Measurements from ENCODE around the gene HDAC9. TPM values are rescaled to one million over a fixed set of nuclear protein-coding genes. Genes with fewer than 3 reads are reported as not detected.

HDAC9 gene
- total RNA-seq, 1 donor from 2014 or later, result 28.6 TPM

DNA sequence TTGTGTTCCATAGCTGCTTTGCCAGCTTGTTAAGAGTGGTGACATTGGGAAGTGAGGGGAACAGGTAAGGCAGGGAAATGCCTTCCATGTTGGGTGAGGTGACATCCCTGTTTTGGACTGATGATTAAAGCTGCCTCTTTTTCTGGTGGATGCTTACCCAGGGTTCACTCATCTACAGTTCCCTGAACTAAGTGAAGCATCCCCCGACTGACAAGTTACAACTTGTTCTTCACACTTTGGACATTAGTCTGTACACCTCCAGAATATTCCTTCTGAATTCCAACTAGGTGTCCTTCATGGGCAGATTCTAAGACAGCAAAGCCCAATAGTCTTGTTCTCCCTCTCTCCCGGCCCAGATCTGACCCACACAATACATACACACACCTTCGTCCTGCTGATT is 63.4 kb downstream of the HDAC9 start:
- Histone ChIP-seq H3K79me2 (ENCODE audit: low read depth) (no peaks in the 10 kb centered on the region), H3K27me3 (no peaks in the 10 kb centered on the region), H2AFZ (replicated peaks) (no peak overlapping the region), H4K20me1 (ENCODE audit: low read depth) (no peaks in the 10 kb centered on the region), H3K4me2 (no peak overlapping the region), H3K4me3 (no peak overlapping the region), H3K27ac (no peak overlapping the region), H3F3A (ENCODE audit: low read depth) (no peaks in the 10 kb centered on the region), H3K9me3 (ENCODE audit: low read depth) (no peaks in the 10 kb centered on the region), H3K9ac (no peak overlapping the region), H3K4me1 (no peaks in the 10 kb centered on the region), H3K36me3 (no peaks in the 10 kb centered on the region)
- Mint-ChIP-seq H3K36me3 (no peaks in the 10 kb centered on the region), H3K4me3 (no peak overlapping the region), H3K4me1 (peaks cover 3% of the 10 kb centered on the region), H3K9me3 (no peaks in the 10 kb centered on the region), H3K27me3 (ENCODE audit: insufficient read depth, low read depth) (no peaks in the 10 kb centered on the region), H3K27ac (no peak overlapping the region)
- no peak for DNase-seq (ENCODE audit: low spot score)
- TF ChIP-seq EZH2 (IDR thresholded peaks at IDR 0.05) (no peak), EZH2phosphoT487 (IDR thresholded peaks at IDR 0.05) (no peak)
- TF ChIP-seq, protein P1, sequence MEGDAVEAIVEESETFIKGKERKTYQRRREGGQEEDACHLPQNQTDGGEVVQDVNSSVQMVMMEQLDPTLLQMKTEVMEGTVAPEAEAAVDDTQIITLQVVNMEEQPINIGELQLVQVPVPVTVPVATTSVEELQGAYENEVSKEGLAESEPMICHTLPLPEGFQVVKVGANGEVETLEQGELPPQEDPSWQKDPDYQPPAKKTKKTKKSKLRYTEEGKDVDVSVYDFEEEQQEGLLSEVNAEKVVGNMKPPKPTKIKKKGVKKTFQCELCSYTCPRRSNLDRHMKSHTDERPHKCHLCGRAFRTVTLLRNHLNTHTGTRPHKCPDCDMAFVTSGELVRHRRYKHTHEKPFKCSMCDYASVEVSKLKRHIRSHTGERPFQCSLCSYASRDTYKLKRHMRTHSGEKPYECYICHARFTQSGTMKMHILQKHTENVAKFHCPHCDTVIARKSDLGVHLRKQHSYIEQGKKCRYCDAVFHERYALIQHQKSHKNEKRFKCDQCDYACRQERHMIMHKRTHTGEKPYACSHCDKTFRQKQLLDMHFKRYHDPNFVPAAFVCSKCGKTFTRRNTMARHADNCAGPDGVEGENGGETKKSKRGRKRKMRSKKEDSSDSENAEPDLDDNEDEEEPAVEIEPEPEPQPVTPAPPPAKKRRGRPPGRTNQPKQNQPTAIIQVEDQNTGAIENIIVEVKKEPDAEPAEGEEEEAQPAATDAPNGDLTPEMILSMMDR (IDR thresholded peaks at IDR 0.05), result no peak

DNA sequence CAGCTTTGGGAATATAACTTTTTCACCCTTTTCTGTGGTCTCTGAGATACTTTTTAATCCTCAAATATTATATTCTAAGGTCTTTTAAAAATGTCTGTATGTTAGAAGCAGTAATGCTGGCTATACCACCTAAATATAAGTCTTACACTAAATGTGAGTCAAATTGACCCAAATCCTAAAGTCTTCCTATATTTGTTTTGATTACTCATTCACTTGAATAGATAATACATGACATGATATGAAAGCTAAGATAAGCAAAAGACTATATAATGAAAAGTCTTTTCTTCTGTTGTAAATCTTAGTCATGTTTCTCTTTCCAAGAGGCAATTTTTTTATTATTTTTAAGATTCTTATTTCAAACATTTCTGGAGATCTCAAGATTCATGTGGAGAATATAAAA is 64.2 kb downstream of the HDAC9 start:
- Mint-ChIP-seq H3K4me3 (no peak overlapping the region), H3K27me3 (ENCODE audit: insufficient read depth, low read depth) (no peaks in the 10 kb centered on the region), H3K36me3 (no peaks in the 10 kb centered on the region), H3K4me1 (peaks cover 3% of the 10 kb centered on the region), H3K27ac (no peak overlapping the region), H3K9me3 (no peaks in the 10 kb centered on the region)
- Histone ChIP-seq H3K9ac (no peak overlapping the region), H3K27me3 (no peaks in the 10 kb centered on the region), H3K27ac (no peak overlapping the region), H3F3A (ENCODE audit: low read depth) (no peaks in the 10 kb centered on the region), H3K4me2 (no peak overlapping the region), H3K79me2 (ENCODE audit: low read depth) (no peaks in the 10 kb centered on the region), H3K4me1 (no peaks in the 10 kb centered on the region), H3K9me3 (ENCODE audit: low read depth) (no peaks in the 10 kb centered on the region), H2AFZ (replicated peaks) (no peak overlapping the region), H3K36me3 (no peaks in the 10 kb centered on the region), H4K20me1 (ENCODE audit: low read depth) (no peaks in the 10 kb centered on the region), H3K4me3 (no peak overlapping the region)
- DNase-seq (ENCODE audit: low spot score), result no peak
- TF ChIP-seq EZH2 (IDR thresholded peaks at IDR 0.05), result no peak
- TF ChIP-seq, protein P1 (IDR thresholded peaks at IDR 0.05), result no peak
- no peak for TF ChIP-seq EZH2phosphoT487 (IDR thresholded peaks at IDR 0.05)

DNA sequence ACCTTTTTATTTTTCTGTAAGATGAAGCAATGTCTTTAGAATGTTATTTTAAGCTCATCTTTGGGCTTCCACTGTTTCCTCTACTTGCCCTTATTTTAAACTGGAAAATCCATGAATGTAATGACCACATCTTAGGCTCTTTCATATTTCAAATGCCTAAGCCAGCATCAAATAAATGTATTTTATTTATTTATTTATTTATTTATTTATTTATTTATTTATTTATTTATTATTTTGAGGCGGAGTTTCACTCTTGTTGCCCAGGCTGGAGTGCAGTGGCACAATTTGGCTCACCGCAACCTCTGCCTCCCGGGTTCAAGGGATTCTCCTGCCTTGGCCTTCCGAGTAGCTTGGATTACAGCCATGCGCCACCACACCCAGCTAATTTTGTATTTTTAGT is 69.2 kb downstream of the HDAC9 start:
- Histone ChIP-seq H3K4me2 (no peak overlapping the region), H3K27me3 (no peaks in the 10 kb centered on the region), H3K27ac (no peak overlapping the region), H3K9me3 (ENCODE audit: low read depth) (no peaks in the 10 kb centered on the region), H3K4me3 (no peak overlapping the region), H4K20me1 (ENCODE audit: low read depth) (no peaks in the 10 kb centered on the region), H3K9ac (no peak overlapping the region), H2AFZ (replicated peaks) (no peak overlapping the region), H3K36me3 (no peaks in the 10 kb centered on the region), H3K4me1 (no peaks in the 10 kb centered on the region), H3K79me2 (ENCODE audit: low read depth) (no peaks in the 10 kb centered on the region), H3F3A (ENCODE audit: low read depth) (no peaks in the 10 kb centered on the region)
- Mint-ChIP-seq H3K4me1 (no peaks in the 10 kb centered on the region), H3K4me3 (no peak overlapping the region), H3K27me3 (ENCODE audit: insufficient read depth, low read depth) (no peaks in the 10 kb centered on the region), H3K27ac (no peak overlapping the region), H3K36me3 (no peaks in the 10 kb centered on the region), H3K9me3 (no peaks in the 10 kb centered on the region)
- no peak for TF ChIP-seq EZH2phosphoT487 (IDR thresholded peaks at IDR 0.05)
- TF ChIP-seq EZH2 (IDR thresholded peaks at IDR 0.05), result no peak
- TF ChIP-seq, protein P1 (IDR thresholded peaks at IDR 0.05), result no peak
- DNase-seq (ENCODE audit: low spot score), result no peak
